ENCODE data around the gene CYP46A1.

GRCh38 chr14:99722741-99723140 is 38.6 kb downstream of the CYP46A1 start:
- no peak for TF ChIP-seq CTCF (IDR thresholded peaks at IDR 0.05)
- TF ChIP-seq POLR2A (IDR thresholded peaks at IDR 0.05), result no peak
